Measurements from ENCODE around the gene SKOR1.

SKOR1 gene

GRCh38 chr15:67838789-67839332, 13.6 kb downstream of the SKOR1 start:
- Histone ChIP-seq H3K27ac (ENCODE audit: low read depth, low read length, poor library complexity, severe bottlenecking) (peak overlapping the region; percentile 87), H3K9me3 (ENCODE audit: low read length) (no peaks in the 10 kb centered on the region), H3K9ac (ENCODE audit: low read length) (peak overlapping the region; percentile 90), H3F3A (ENCODE audit: insufficient read depth, low read length) (no peaks in the 10 kb centered on the region), H4K20me1 (ENCODE audit: insufficient read depth, low read length) (no peaks in the 10 kb centered on the region), H3K79me2 (ENCODE audit: insufficient read depth, low read length) (no peaks in the 10 kb centered on the region), H3K36me3 (ENCODE audit: insufficient read depth, low read length) (no peaks in the 10 kb centered on the region), H2AFZ (ENCODE audit: low read length) (peak overlapping the region; percentile 43; the same call in 1 of the 2 replicates), H3K4me1 (ENCODE audit: insufficient read depth, low read length, severe bottlenecking) (peaks cover 88% of the 10 kb centered on the region), H3K27me3 (ENCODE audit: insufficient read depth, low read length) (no peaks in the 10 kb centered on the region), H3K9me2 (ENCODE audit: low read depth, low read length) (no peaks in the 10 kb centered on the region), H3K4me2 (ENCODE audit: low read length) (peak overlapping the region; percentile 91), H3K4me3 (ENCODE audit: low read depth, low read length, poor library complexity, severe bottlenecking) (peak overlapping the region; percentile 76)
- TF ChIP-seq, protein P1, sequence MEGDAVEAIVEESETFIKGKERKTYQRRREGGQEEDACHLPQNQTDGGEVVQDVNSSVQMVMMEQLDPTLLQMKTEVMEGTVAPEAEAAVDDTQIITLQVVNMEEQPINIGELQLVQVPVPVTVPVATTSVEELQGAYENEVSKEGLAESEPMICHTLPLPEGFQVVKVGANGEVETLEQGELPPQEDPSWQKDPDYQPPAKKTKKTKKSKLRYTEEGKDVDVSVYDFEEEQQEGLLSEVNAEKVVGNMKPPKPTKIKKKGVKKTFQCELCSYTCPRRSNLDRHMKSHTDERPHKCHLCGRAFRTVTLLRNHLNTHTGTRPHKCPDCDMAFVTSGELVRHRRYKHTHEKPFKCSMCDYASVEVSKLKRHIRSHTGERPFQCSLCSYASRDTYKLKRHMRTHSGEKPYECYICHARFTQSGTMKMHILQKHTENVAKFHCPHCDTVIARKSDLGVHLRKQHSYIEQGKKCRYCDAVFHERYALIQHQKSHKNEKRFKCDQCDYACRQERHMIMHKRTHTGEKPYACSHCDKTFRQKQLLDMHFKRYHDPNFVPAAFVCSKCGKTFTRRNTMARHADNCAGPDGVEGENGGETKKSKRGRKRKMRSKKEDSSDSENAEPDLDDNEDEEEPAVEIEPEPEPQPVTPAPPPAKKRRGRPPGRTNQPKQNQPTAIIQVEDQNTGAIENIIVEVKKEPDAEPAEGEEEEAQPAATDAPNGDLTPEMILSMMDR (IDR thresholded peaks at IDR 0.05; ENCODE audit: low read length): no peak
- no peak for TF ChIP-seq EZH2 (IDR thresholded peaks at IDR 0.05; ENCODE audit: borderline replicate concordance, low read length)

- no peaks in the 10 kb centered on the region for H3K27me3 ChIP-seq (ENCODE audit: insufficient read depth, low read length)
- peak overlapping the region; percentile 87 for H3K27ac ChIP-seq (ENCODE audit: low read depth, low read length, poor library complexity, severe bottlenecking)
These were observed 14.2 kb downstream of the SKOR1 start for GRCh38 chr15:67839499-67839928.

DNA sequence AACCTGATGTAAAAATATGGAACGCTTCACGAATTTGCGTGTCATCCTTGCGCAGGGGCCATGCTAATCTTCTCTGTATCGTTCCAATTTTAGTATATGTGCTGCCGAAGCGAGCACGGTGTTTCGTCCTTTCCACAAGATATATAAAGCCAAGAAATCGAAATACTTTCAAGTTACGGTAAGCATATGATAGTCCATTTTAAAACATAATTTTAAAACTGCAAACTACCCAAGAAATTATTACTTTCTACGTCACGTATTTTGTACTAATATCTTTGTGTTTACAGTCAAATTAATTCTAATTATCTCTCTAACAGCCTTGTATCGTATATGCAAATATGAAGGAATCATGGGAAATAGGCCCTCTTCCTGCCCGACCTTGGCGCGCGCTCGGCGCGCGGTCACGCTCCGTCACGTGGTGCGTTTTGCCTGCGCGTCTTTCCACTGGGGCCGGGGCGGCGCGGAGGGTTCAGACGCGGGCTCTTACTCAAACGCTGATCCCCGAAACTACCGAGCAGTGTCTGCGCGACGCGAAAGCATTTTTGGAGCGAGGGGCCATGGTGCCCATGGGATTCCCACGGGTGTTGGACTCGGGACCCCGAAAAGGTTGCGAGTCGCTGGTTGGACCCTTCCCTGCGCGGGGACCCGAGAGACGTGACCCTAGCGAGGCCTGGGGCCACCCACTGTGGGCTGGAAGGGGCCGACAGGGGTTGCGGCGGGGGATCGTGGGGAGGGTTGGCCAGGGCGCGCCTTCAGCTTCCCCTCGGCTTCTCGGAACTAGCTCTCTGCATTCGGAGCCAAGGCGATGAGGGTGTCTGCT, 14.8 kb downstream of the SKOR1 start, which contains the start of gene RNU6-1:
RNU6-1 (minus strand) TSS at position 117 of the 820 bp plus-strand sequence.
- H3K4me2 ChIP-seq (ENCODE audit: low read length): peak within 1 kb of the TSS; percentile 91
- peak within 1 kb of the TSS; percentile 87 for H3K27ac ChIP-seq (ENCODE audit: low read depth, low read length, poor library complexity, severe bottlenecking)
- H3F3A ChIP-seq (ENCODE audit: insufficient read depth, low read length): no peaks in the 10 kb centered on the region
- H3K9ac ChIP-seq (ENCODE audit: low read length): peak within 1 kb of the TSS; percentile 90
- H4K20me1 ChIP-seq (ENCODE audit: insufficient read depth, low read length): no peaks in the 10 kb centered on the region
- H2AFZ ChIP-seq (ENCODE audit: low read length): peak within 1 kb of the TSS; percentile 91; the same call in 1 of the 2 replicates
- H3K36me3 ChIP-seq (ENCODE audit: insufficient read depth, low read length): no peaks in the 10 kb centered on the region
- H3K27me3 ChIP-seq (ENCODE audit: insufficient read depth, low read length): no peaks in the 10 kb centered on the region
- no peaks in the 10 kb centered on the region for H3K9me2 ChIP-seq (ENCODE audit: low read depth, low read length)
- H3K79me2 ChIP-seq (ENCODE audit: insufficient read depth, low read length): no peaks in the 10 kb centered on the region
- peak within 1 kb of the TSS; percentile 76 for H3K4me3 ChIP-seq (ENCODE audit: low read depth, low read length, poor library complexity, severe bottlenecking)
- peaks cover 81% of the 10 kb centered on the region for H3K4me1 ChIP-seq (ENCODE audit: insufficient read depth, low read length, severe bottlenecking)
- TF ChIP-seq EZH2 (IDR thresholded peaks at IDR 0.05; ENCODE audit: borderline replicate concordance, low read length): no peak
- TF ChIP-seq, protein P1 (IDR thresholded peaks at IDR 0.05; ENCODE audit: low read length): no peak
- no peaks in the 10 kb centered on the region for H3K9me3 ChIP-seq (ENCODE audit: low read length)

More at GRCh38 chr15:67839499-67839928, 14.2 kb downstream of the SKOR1 start:
- Histone ChIP-seq H3K9ac (ENCODE audit: low read length) (peak overlapping the region; percentile 90), H3K36me3 (ENCODE audit: insufficient read depth, low read length) (no peaks in the 10 kb centered on the region), H3K9me3 (ENCODE audit: low read length) (no peaks in the 10 kb centered on the region), H3K9me2 (ENCODE audit: low read depth, low read length) (no peaks in the 10 kb centered on the region), H3F3A (ENCODE audit: insufficient read depth, low read length) (no peaks in the 10 kb centered on the region), H3K4me3 (ENCODE audit: low read depth, low read length, poor library complexity, severe bottlenecking) (peak overlapping the region; percentile 76), H2AFZ (ENCODE audit: low read length) (peak overlapping the region; percentile 91; the same call in 1 of the 2 replicates), H4K20me1 (ENCODE audit: insufficient read depth, low read length) (no peaks in the 10 kb centered on the region), H3K4me2 (ENCODE audit: low read length) (peak overlapping the region; percentile 91), H3K79me2 (ENCODE audit: insufficient read depth, low read length) (no peaks in the 10 kb centered on the region), H3K4me1 (ENCODE audit: insufficient read depth, low read length, severe bottlenecking) (peaks cover 86% of the 10 kb centered on the region)
- TF ChIP-seq, protein P1 (IDR thresholded peaks at IDR 0.05; ENCODE audit: low read length): no peak
- no peak for TF ChIP-seq EZH2 (IDR thresholded peaks at IDR 0.05; ENCODE audit: borderline replicate concordance, low read length)

All from OCI-LY1 (cell line).